GM12874 (cell line): Measurements from ENCODE around the gene GPR39.

Experiments used
- CTCF ChIP-seq: IDR thresholded peaks from 2 replicates; pipeline ENCODE4 v1.5.1; 2011; ENCODE audit warnings: low read depth, mild to moderate bottlenecking, control low read depth, low read length, moderate library complexity; ENCODE audit not compliant: insufficient read depth

GPR39 gene

DNA sequence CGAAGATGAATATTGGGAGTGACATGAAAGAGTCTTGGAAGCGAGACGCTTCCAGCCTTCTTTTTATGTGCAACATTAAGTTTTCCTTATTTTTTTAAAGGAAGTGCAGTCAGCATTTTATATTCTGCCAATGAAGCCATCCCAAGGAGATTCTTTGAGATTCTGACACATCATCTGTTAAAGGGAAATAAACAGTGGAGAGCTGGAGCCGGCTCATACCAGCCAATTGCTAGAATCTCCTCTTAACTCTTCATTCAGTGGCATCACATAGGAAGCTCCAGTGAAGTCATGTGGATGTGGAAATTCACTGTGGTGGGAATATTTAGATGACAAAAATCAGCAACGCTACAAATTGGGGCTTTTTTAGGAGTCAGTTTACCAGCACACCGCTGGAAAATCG, 23.7 kb upstream of the GPR39 start:
- no peak for TF ChIP-seq CTCF

DNA sequence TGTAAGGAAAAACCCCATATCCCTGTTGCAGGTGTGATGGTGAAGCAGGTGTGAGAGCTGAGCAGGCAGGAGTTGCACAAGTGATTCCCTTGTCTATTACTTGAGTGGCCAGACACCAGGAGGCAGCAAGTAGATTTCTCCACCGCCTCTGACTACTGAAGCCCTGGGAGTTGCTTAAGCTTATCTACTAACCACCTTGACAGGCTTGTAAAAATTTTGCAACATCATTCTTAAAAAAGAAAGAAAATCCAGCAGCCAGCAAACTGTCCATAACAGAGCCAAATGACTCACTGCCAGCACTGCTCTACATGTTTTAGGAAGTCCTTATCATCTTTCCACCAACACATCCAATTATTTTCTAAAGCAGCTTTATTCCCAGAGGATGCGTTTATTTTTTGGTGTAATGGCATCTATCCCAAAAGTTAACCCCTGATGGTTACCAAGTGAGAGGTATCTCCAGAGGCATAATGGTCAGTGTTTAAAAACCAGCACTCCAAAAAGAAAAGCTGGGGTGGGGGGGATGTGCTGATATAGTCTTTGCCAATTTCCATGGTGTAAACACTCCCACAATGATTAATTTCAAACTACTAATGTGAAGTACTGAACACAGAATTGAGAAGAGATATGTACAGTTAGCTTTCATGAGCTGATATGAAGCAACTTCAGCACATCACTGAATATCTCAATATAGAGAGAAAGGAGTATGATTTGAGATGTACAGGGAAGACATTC, 16.3 kb upstream of the GPR39 start:
- TF ChIP-seq CTCF = no peak

DNA sequence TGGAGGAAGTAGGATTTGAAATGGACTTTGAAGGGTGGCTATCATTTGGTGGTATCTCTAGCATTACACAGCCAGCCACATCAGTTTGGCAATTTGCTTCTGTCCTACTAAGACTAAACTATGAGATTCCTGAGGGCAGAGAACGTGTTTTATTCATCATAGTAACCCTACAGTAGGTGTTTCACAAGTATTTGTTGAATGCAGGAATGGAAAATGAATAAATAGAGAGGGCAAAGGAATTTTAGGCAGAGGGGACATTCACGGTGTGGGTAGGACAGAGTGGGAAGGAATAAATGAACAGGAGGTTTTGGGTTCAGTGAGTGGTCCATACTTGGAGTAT, 15.7 kb upstream of the GPR39 start:
- no peak for TF ChIP-seq CTCF

DNA sequence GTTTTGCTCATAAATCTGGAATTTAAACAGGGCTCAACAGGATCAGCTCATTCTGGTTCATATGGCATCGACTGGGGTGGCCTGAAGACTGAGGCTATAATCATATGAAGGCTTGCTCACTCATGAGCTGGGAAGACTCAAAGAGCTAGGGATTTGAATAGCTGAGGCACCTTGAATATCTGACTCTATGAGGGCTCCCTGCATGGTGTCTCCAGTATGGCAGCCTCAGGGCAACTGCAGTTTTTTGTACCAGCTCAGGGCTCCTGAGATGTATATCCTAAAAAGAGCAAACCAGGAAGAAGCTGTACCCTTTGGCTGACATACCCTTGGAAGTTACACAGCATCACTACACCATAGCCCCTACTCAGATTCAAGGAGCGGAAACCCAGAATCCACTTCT, 15.3 kb upstream of the GPR39 start:
- TF ChIP-seq CTCF = no peak

GRCh38 chr2:132403146-132403545, 13.5 kb upstream of the GPR39 start:
- TF ChIP-seq CTCF = no peak

DNA sequence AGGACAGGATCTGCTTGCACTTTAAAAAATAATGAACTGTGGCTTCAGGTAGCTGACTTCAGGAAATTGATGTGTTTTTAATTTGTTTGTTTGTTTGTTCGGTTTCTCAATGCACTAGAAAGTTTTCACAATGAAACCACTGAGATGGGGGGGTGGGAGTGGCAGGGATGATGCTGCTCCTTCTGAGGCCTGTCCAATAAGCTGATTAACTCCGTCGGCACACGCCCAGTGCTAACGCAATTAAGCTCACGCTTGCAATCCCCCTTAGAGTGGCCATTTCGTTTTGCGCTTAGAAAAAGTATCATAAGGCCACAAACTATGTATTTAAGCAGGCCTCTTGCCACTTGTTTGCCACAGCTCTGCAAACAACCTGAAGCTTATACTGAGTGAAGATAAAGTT, 12.5 kb upstream of the GPR39 start:
- TF ChIP-seq CTCF = no peak

- TF ChIP-seq CTCF = no peak
Measured at GRCh38 chr2:132407784-132408183, 8.8 kb upstream of the GPR39 start.
